Fibroblast of upper back skin (primary cell): ENCODE results near the gene CCL18.
"Not testable (repeated sequence)": the region's sequence is repeated elsewhere in the genome, so short reads cannot be mapped to it uniquely, and the experiment has no call there.

ENCODE experiments used
- DNase-seq: peaks from one replicate; pipeline ENCODE4 v3.0.0-alpha.2; 2013

Gene CCL18, protein sequence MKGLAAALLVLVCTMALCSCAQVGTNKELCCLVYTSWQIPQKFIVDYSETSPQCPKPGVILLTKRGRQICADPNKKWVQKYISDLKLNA

GRCh38 chr17:36063786-36064541 lies at the start of gene CCL18:
Gene CCL18 (plus strand): TSS chr17:36064272. CDS start chr17:36064343, 71 bp downstream.
- no peak for DNase-seq

DNA sequence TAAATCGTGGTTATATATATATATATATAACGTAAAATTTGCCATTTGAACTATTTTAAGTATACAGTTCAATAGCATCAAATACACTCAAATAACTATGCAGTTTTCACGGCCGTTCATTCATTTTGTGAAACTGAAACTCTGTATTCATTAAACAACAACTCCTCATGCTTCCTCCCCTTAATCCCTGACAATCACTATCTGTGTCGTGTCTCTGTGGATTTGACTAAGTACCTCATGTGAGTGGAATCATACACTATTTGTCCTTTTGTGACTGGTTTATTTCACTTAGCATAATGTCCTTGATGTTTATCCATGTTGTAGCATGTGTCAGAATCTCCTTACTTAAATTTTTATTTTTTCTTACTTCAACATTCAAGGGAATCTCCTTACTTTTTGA lies 49.1 kb upstream of the CCL18 start:
- no peak for DNase-seq

- not testable (repeated sequence) for DNase-seq
Observed at GRCh38 chr17:36015895-36016294, 48.2 kb upstream of the CCL18 start.

DNA sequence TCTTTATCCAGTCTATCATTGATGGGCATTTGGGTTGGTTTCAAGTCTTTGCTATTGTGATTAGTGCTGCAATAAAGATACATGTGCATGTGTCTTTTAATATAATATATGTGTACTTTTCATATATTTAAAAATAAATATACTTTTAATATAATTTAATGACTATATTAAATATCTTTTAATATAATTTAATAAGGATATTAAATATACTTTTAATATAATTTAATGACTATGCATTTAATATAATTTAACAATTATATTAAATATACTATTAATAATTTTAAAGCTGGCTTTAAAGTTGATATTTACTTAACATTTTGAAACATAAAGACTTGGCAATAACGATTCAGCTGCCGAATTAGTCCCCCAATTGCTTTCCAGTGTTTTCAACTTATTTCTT lies 47.5 kb upstream of the CCL18 start:
- DNase-seq: no peak

DNA sequence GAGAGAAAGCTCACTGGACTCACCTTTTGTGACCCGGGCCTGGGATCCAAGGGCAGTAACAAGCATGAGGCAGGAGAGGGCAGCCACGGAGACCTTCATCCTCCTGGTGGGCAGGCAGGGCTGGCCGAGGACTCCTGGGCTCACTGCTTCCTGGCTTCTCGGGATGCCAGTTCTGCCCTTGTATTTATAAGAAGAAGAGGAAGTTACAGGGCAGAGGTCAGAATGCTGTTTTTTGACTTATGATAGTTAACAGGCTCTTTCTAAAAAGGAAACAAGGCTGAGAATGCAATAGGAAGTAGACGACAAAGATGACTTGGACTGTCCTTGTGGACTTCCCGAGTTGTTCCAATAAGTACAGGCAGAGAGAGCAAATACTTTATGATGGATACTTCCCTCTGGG lies 46.3 kb upstream of the CCL18 start, which contains the start of gene CCL23:
Gene CCL23, minus strand, starts transcription at position 174 of the 400 bp plus-strand sequence. Its CDS starts 75 bp downstream, at position 99.
- DNase-seq: no peak

- no peak for DNase-seq
Observed at GRCh38 chr17:36019423-36019822, 44.6 kb upstream of the CCL18 start.

DNA sequence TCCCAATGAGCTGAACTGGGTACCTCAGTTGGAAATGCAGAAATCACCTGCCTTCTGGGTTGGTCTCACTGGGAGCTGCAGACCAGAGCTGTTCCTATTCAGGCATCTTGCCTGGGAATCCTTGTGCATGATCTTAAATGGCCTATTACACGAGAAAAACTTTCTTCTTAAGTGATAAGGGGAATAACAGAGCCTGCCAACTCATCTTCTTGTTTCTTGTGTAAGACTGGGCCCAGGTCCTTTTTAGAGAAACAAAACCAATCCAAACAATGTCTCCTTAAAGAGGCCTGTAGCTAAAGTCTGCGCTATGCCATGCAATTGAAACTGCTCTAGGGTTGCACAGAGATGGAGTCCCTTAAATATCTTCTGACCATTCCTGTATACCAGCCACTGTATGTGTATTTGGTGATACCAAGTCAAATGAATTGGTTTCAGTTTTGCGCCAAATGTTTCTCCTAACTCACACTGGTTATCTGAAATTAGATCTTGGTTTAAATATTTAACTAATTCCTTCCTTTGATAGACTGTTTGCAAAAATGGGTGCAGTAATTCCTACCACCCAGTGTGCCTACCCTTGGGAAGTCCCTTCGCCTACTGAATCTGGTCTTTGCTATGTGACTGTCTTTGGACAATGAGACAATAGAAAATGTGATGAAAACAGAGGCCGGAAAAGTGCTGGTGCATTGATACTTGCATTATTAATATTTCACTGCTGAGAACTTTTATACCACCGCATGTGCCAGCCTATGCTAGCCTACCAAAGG lies 39.8 kb upstream of the CCL18 start:
- DNase-seq: no peak

GRCh38 chr17:36027761-36028160 lies 36.3 kb upstream of the CCL18 start:
- no peak for DNase-seq

GRCh38 chr17:36030956-36031355 lies 33.1 kb upstream of the CCL18 start:
- no peak for DNase-seq

GRCh38 chr17:36034127-36034526 lies 29.9 kb upstream of the CCL18 start:
- no peak for DNase-seq

GRCh38 chr17:36036235-36036634 lies 27.8 kb upstream of the CCL18 start:
- no peak for DNase-seq

GRCh38 chr17:36048066-36048465 lies 16.0 kb upstream of the CCL18 start:
- no peak for DNase-seq

- DNase-seq: no peak
Observed at GRCh38 chr17:36049643-36050042, 14.4 kb upstream of the CCL18 start.

DNA sequence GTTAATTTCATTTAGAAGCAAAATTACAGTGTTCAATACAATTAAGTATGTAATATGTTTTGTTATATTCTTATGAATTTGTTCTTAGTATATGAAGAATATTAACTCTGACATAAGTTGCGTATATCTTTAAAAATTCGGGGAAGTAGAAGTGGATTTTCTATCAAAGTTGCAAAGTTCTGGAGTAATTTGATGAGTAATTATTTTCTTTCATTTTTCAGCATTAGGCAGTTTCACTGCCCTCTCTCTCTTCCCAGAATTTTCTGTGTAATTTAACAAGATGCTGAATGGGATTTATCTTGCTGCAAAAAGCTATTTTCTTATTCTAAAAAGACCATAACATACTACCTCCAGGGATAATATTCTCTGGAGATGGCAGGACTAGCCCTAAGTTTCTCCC lies 8.9 kb upstream of the CCL18 start:
- no peak for DNase-seq

GRCh38 chr17:36055921-36056520 lies 8.1 kb upstream of the CCL18 start:
- DNase-seq: no peak

GRCh38 chr17:36057911-36058310 lies 6.2 kb upstream of the CCL18 start:
- DNase-seq: no peak

- no peak for DNase-seq
Observed at GRCh38 chr17:36059406-36059805, 4.7 kb upstream of the CCL18 start.

DNA sequence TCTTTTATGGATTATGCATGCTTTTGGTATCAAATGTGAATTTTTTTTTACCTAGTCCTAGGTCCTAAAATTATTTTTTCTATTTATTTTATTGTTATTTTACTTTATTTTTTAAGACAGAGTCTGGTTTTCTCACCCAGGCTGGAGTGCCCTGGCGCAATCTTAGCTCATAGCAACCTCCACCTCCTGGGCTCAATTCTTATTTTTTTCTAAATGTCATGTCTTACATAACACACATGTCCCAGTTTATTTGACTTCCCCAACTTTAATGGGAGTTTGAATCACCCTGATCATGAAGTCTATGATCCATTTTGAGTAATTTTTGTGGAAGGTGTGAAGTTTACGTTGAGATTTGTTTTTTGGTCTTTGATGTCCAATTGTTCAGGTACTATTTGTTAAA lies 3.3 kb upstream of the CCL18 start:
- no peak for DNase-seq

GRCh38 chr17:36066365-36066985 lies 2.4 kb downstream of the CCL18 start:
- DNase-seq: no peak

DNA sequence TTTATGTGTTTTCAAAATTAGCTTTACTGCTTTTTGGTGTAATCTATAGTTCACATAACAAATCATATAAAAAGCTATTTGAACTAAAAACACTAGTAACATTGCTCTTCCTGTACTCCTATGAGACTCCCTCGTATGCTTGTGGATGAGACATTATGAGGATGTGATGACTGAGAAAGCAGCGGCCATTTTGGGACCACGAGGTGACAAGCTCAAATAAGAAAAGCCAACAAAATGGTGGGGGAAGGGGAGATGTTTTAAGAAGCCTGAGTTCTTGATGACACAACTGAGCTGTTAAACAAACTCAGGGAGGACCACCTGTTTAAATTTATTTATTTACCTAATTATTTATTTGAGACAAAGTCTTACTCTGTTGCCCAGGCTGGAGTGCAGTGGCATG lies 4.5 kb downstream of the CCL18 start:
- DNase-seq: no peak

DNA sequence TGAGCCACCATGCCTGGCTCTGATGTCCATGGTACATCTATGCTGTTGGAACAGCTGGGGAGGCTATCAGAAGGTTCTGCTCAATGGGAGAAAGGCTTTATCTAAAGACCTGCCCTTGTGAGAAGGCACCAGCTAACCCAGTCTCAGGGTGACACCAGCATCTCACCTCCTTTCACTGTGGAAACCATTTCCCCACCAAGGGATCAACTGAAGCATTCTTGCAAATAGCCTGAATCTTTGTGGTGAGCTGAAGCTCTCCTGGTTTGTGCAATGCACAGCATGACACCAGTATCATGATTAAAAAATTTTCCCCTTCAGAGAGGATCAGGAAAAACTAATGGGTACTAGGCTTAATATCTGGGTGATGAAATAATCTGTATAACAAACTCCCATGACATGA lies 5.1 kb downstream of the CCL18 start:
- no peak for DNase-seq

DNA sequence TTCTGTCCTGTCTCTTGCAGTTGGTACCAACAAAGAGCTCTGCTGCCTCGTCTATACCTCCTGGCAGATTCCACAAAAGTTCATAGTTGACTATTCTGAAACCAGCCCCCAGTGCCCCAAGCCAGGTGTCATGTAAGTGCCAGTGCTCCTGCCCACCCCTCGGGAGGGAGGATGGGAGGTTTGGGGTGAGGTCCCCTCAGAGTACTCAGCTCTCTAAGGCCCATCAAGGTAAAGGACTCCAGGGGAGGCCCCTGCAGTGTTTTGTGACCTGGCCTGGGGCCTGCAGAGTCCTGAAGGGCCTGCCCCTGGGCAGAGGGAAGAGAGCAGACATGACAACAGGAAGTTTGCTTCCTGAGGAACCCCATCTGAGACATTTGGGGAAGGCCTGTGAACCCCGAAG lies 6.4 kb downstream of the CCL18 start:
- DNase-seq: no peak

DNA sequence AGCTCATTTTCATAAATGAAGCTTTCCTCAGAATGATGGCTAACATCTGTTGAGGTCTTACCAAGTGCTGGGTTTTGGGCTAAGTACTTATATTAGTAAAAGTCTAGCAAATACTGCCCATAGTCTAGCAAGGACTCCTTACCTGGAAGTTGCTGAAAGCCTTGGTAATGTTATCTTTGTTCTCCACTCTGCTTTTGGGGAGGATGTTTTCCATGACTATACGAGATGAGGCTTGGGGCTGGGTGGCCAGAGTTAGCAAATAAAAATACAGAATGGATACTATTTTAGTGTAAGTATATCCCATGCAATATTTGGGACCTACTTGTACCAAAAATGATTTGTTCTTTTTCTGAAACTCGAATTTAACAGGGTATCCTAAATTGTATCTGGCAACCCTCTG lies 7.7 kb downstream of the CCL18 start:
- no peak for DNase-seq
